Measurements from ENCODE around the gene RUNX2. TPM values are rescaled to one million over a fixed set of nuclear protein-coding genes. Genes with fewer than 3 reads are reported as not detected.
A peak's percentile ranks its signal among the peaks of the same experiment; 100 is the strongest.
"Not testable (repeated sequence)": the region's sequence is repeated elsewhere in the genome, so short reads cannot be mapped to it uniquely, and the experiment has no call there.

RUNX2 gene
- total and polyA plus RNA-seq, 2 experiments from 2014 or later, result 0.66 to 1.7 TPM

GRCh38 chr6:45668705-45669104, 340.6 kb downstream of the RUNX2 start:
- no peak overlapping the region for H2AFZ ChIP-seq
- no peaks in the 10 kb centered on the region for H3F3A ChIP-seq (replicated peaks; ENCODE audit: low read depth)
- Mint-ChIP-seq H3K27ac (no peak overlapping the region), H3K9me3 (no peaks in the 10 kb centered on the region; the same call in 2 of the 3 replicates), H3K36me3 (ENCODE audit: low read depth) (no peaks in the 10 kb centered on the region; the same call in 2 of the 3 replicates), H3K27me3 (ENCODE audit: insufficient read depth, low read depth, poor library complexity) (peaks cover 16% of the 10 kb centered on the region), H3K4me1 (peaks cover 32% of the 10 kb centered on the region), H3K4me3 (no peak overlapping the region)
- H3K36me3 ChIP-seq (ENCODE audit: insufficient read depth), result no peaks in the 10 kb centered on the region
- ATAC-seq (no peak), DNase-seq (ENCODE audit: low spot score) (no peak)
- H4K20me1 ChIP-seq (replicated peaks; ENCODE audit: insufficient read depth), result no peaks in the 10 kb centered on the region
- no peak overlapping the region for H3K4me3 ChIP-seq
- no peak overlapping the region for H3K4me2 ChIP-seq
- peaks cover 13% of the 10 kb centered on the region for H3K4me1 ChIP-seq (ENCODE audit: insufficient read depth)
- peak in 1 of 2 experiments; percentile 22; a peak in 2 of 4 replicates for TF ChIP-seq CTCF (conservative IDR thresholded peaks at IDR 0.05; ENCODE audit: low read depth in 2 of 2)
- no peak for TF ChIP-seq EZH2phosphoT487 (IDR thresholded peaks at IDR 0.05; ENCODE audit: unreplicated experiment)
- no peak for TF ChIP-seq ZNF331 (CRISPR knock-in tag; IDR thresholded peaks at IDR 0.05; ENCODE audit: low read depth)
- no peak for TF ChIP-seq JUNB (IDR thresholded peaks at IDR 0.05; ENCODE audit: unreplicated experiment)
- H3K79me2 ChIP-seq (replicated peaks; ENCODE audit: insufficient read depth), result no peaks in the 10 kb centered on the region
- H3K27me3 ChIP-seq (ENCODE audit: insufficient read depth), result peaks cover 18% of the 10 kb centered on the region
- no peaks in the 10 kb centered on the region for H3K9me2 ChIP-seq (ENCODE audit: insufficient read depth)
- no peak overlapping the region for H3K27ac ChIP-seq (ENCODE audit: low read depth)

- H3F3A ChIP-seq (replicated peaks; ENCODE audit: low read depth); H3K27ac Mint-ChIP-seq; H3K27ac ChIP-seq (ENCODE audit: low read depth); H4K20me1 ChIP-seq (replicated peaks; ENCODE audit: insufficient read depth); H3K36me3 ChIP-seq (ENCODE audit: insufficient read depth); H3K4me1 ChIP-seq (ENCODE audit: insufficient read depth); ATAC-seq; H3K4me3 Mint-ChIP-seq; H3K4me3 ChIP-seq; H3K4me2 ChIP-seq; H3K27me3 Mint-ChIP-seq (ENCODE audit: insufficient read depth, low read depth, poor library complexity); H3K9me2 ChIP-seq (ENCODE audit: insufficient read depth); H3K27me3 ChIP-seq (ENCODE audit: insufficient read depth); H2AFZ ChIP-seq; H3K9me3 Mint-ChIP-seq; H3K79me2 ChIP-seq (replicated peaks; ENCODE audit: insufficient read depth); H3K36me3 Mint-ChIP-seq (ENCODE audit: low read depth); DNase-seq (ENCODE audit: low spot score): not testable (repeated sequence)
- peaks cover 12% of the 10 kb centered on the region for H3K4me1 Mint-ChIP-seq
Observed at GRCh38 chr6:45673167-45673566, 345.0 kb downstream of the RUNX2 start.

DNA sequence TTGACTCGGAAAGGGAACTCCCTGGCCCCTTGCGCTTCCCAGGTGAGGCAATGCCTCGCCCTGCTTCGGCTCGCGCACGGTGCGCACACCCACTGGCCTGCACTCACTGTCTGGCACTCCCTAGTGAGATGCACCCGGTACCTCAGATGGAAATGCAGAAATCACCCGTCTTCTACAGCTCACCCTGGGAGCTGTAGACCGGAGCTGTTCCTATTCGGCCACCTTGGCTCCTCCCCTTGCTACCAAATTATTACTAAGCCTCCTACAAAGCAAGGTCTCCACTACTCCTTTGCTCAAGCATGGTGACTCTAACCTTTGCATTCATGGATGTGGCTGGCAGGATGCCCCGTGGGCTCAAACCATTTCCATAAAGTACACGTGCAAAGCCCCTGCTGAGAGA, 347.0 kb downstream of the RUNX2 start:
- Histone ChIP-seq H2AFZ (peak overlapping the region; percentile 94), H3K4me3 (peak overlapping the region; percentile 45), H3K4me2 (peak overlapping the region; percentile 73)
- peak overlapping the region; percentile 66 for H3K4me3 Mint-ChIP-seq
- peaks cover 14% of the 10 kb centered on the region for H3K4me1 Mint-ChIP-seq
- not testable (repeated sequence) for H3K27me3 ChIP-seq (ENCODE audit: insufficient read depth); H3K27me3 Mint-ChIP-seq (ENCODE audit: insufficient read depth, low read depth, poor library complexity); H3K79me2 ChIP-seq (replicated peaks; ENCODE audit: insufficient read depth); H4K20me1 ChIP-seq (replicated peaks; ENCODE audit: insufficient read depth); H3K9me2 ChIP-seq (ENCODE audit: insufficient read depth); H3K9me3 Mint-ChIP-seq; H3K36me3 Mint-ChIP-seq (ENCODE audit: low read depth); H3K36me3 ChIP-seq (ENCODE audit: insufficient read depth); H3K27ac ChIP-seq (ENCODE audit: low read depth); H3K4me1 ChIP-seq (ENCODE audit: insufficient read depth); H3F3A ChIP-seq (replicated peaks; ENCODE audit: low read depth); DNase-seq (ENCODE audit: low spot score)
- peak overlapping the region; percentile 77; the same call in 1 of the 2 replicates for H3K27ac Mint-ChIP-seq
- ATAC-seq, result peak; percentile 34; the same call in 1 of the 3 replicates
